ENCODE results near the gene GSG1L. TPM values are rescaled to one million over a fixed set of nuclear protein-coding genes. Genes with fewer than 3 reads are reported as not detected.

GSG1L gene
- total and polyA plus RNA-seq, 9 of the 15 experiments (the other 6 are each of a cell fraction or from before 2014, with no cell fraction given) = not detected

DNA sequence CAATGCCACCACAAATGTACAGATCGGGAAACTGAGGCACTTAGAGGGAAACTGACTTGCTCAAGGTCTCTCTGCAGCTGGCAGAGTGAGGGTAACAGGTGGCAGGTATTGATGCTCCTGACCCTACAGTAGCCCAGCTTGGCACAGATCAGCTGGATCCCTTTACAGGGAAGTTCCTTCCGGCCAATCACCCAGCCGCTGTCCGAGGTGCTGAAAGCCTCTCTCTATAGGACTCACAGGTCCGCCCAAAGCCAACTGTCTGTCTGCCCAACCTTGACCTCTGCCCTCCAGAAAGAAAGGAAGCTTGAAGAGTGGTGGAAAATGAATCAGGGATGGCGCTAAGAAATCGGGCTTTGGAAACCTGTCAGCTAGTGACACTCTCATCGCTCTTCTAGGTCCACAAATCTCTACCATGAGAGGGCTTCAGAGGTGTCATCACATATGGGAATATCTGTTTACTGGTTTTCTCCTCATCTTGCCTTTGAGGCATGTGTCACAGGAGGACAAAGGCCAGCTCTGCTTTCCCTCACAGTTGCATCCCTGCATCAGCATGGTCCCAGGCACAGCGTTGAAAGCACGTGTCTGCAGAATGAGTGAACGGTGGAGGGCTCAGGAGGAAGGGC, 267.4 kb downstream of the GSG1L start (continued):
- TF ChIP-seq, protein P1, sequence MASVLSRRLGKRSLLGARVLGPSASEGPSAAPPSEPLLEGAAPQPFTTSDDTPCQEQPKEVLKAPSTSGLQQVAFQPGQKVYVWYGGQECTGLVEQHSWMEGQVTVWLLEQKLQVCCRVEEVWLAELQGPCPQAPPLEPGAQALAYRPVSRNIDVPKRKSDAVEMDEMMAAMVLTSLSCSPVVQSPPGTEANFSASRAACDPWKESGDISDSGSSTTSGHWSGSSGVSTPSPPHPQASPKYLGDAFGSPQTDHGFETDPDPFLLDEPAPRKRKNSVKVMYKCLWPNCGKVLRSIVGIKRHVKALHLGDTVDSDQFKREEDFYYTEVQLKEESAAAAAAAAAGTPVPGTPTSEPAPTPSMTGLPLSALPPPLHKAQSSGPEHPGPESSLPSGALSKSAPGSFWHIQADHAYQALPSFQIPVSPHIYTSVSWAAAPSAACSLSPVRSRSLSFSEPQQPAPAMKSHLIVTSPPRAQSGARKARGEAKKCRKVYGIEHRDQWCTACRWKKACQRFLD (CRISPR knock-in tag; IDR thresholded peaks at IDR 0.05) = 0 out of 2 replicates have a peak, but pooled peaks have one; percentile 30
- TF ChIP-seq, protein P2, sequence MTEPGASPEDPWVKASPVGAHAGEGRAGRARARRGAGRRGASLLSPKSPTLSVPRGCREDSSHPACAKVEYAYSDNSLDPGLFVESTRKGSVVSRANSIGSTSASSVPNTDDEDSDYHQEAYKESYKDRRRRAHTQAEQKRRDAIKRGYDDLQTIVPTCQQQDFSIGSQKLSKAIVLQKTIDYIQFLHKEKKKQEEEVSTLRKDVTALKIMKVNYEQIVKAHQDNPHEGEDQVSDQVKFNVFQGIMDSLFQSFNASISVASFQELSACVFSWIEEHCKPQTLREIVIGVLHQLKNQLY (CRISPR knock-in tag; conservative IDR thresholded peaks at IDR 0.05) = no peak

DNA sequence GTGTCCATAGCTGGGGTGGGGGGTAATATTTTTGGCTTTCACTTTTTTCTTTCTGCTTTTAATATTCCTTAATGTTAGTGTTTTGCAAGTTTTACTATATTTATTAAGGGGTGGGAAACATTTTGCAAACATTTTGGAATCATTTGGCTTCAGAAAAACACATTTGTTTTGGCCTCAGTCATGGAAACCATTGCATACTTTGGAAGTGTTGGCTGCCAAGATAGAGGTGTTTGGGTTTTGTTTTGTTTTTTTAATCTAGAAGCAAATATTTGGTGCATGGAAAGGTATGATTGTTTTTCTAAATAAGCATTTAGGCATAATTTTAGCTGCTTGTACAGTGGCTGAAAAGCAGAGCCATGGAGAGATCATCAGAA, 270.3 kb downstream of the GSG1L start:
- POLR2A ChIA-PET = no interaction called here
- Histone ChIP-seq H3K9me1 (ENCODE audit: control insufficient read depth, insufficient read depth, low read length) (no peaks in the 10 kb centered on the region), H3K27ac (ENCODE audit: extremely low read depth, low read depth, low read length) (no peak overlapping the region), H3K4me2 (ENCODE audit: insufficient read depth, low read length) (no peak overlapping the region), H3K4me3 (no peak overlapping the region), H3K4me1 (replicated peaks in 1 of 2; ENCODE audit: control insufficient read depth in 2 of 2, insufficient read depth in 2 of 2, low read length in 2 of 2) (no peaks in the 10 kb centered on the region; a peak in 1 of 5 replicates), H2AFZ (ENCODE audit: low read depth, low read length) (no peak overlapping the region), H4K20me1 (replicated peaks; ENCODE audit: control insufficient read depth, insufficient read depth, low read length) (peaks cover 7% of the 10 kb centered on the region; the same call in 1 of the 2 replicates), H3K27me3 (ENCODE audit: control insufficient read depth in 2 of 2, insufficient read depth in 2 of 2, low read length in 2 of 2) (no peaks in the 10 kb centered on the region; a peak in 1 of 5 replicates), H3K36me3 (ENCODE audit: control insufficient read depth, insufficient read depth, low read length) (no peaks in the 10 kb centered on the region), H3K9ac (ENCODE audit: insufficient read depth in 1 of 2, low read depth in 2 of 2, low read length in 2 of 2) (no peak overlapping the region), H3K9me3 (replicated peaks; ENCODE audit: control insufficient read depth, insufficient read depth, low read depth, low read length) (no peaks in the 10 kb centered on the region), H3K79me2 (ENCODE audit: control insufficient read depth, insufficient read depth, low read length) (no peaks in the 10 kb centered on the region)
- TF ChIP-seq TGIF2 (CRISPR knock-in tag; IDR thresholded peaks at IDR 0.05) (no peak), RBM15 (IDR thresholded peaks at IDR 0.05; ENCODE audit: insufficient read depth, low read length) (no peak), NR2C1 (IDR thresholded peaks at IDR 0.05) (no peak), NR2C1 (tag; IDR thresholded peaks at IDR 0.05) (no peak), ZNF23 (CRISPR knock-in tag; IDR thresholded peaks at IDR 0.05) (no peak)
- TF ChIP-seq, protein P3, sequence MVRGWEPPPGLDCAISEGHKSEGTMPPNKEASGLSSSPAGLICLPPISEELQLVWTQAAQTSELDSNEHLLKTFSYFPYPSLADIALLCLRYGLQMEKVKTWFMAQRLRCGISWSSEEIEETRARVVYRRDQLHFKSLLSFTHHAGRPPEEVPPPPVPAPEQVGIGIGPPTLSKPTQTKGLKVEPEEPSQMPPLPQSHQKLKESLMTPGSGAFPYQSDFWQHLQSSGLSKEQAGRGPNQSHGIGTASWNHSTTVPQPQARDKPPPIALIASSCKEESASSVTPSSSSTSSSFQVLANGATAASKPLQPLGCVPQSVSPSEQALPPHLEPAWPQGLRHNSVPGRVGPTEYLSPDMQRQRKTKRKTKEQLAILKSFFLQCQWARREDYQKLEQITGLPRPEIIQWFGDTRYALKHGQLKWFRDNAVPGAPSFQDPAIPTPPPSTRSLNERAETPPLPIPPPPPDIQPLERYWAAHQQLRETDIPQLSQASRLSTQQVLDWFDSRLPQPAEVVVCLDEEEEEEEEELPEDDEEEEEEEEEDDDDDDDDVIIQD (CRISPR knock-in tag; IDR thresholded peaks at IDR 0.05) = no peak
- TF ChIP-seq, protein P4, sequence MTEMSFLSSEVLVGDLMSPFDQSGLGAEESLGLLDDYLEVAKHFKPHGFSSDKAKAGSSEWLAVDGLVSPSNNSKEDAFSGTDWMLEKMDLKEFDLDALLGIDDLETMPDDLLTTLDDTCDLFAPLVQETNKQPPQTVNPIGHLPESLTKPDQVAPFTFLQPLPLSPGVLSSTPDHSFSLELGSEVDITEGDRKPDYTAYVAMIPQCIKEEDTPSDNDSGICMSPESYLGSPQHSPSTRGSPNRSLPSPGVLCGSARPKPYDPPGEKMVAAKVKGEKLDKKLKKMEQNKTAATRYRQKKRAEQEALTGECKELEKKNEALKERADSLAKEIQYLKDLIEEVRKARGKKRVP (CRISPR knock-in tag; IDR thresholded peaks at IDR 0.05) = no peak
- FAIRE-seq (no peak), DNase-seq (ENCODE audit: extremely low read depth in 1 of 4, low spot score in 3 of 4) (no peak), ATAC-seq (no peak)
- no TSS peak for BruUV-seq (replicated peaks)
- CTCF ChIA-PET (ENCODE audit: low intra/inter-chr PET ratio) = no interaction called here
- in situ Hi-C loops (cut with MboI) = no loop called here
- intact Hi-C loops (cut with micrococcal nuclease) = no loop called here

Data from K562 (cell line).